ENCODE results near the gene GRID1.
A peak's percentile ranks its signal among the peaks of the same experiment; 100 is the strongest.

GRID1 gene

GRCh38 chr10:86368987-86369386, 2.4 kb upstream of the GRID1 start:
- DNase-seq, result no peak

- no peak for DNase-seq
Observed at GRCh38 chr10:86368046-86368445, 1.5 kb upstream of the GRID1 start.

- no peak for DNase-seq
Observed at GRCh38 chr10:86367152-86367951, 757 bp upstream of the GRID1 start.

GRCh38 chr10:86366902-86367151, 232 bp upstream of the GRID1 start:
- DNase-seq, result no peak

- DNase-seq, result no peak
Observed at GRCh38 chr10:86365346-86366032, 1.1 kb downstream of the GRID1 start.

GRCh38 chr10:86364491-86365345, 1.9 kb downstream of the GRID1 start:
- DNase-seq, result no peak

GRCh38 chr10:86363833-86364490, 2.6 kb downstream of the GRID1 start:
- DNase-seq, result no peak

GRCh38 chr10:86363184-86363832, 3.3 kb downstream of the GRID1 start:
- DNase-seq, result peak; percentile 26

GRCh38 chr10:86362586-86363183, 3.9 kb downstream of the GRID1 start:
- DNase-seq, result no peak

- no peak for DNase-seq
Observed at GRCh38 chr10:86362129-86362527, 4.5 kb downstream of the GRID1 start.

GRCh38 chr10:86361156-86362128, 5.2 kb downstream of the GRID1 start:
- no peak for DNase-seq

- DNase-seq, result no peak
Observed at GRCh38 chr10:86360657-86361056, 5.9 kb downstream of the GRID1 start.

GRCh38 chr10:86359954-86360353, 6.6 kb downstream of the GRID1 start:
- DNase-seq, result no peak

GRCh38 chr10:86359111-86359510, 7.5 kb downstream of the GRID1 start:
- no peak for DNase-seq

GRCh38 chr10:86357676-86358075, 8.9 kb downstream of the GRID1 start:
- DNase-seq, result no peak

GRCh38 chr10:86357041-86357440, 9.6 kb downstream of the GRID1 start:
- no peak for DNase-seq

GRCh38 chr10:86356296-86356695, 10.3 kb downstream of the GRID1 start:
- no peak for DNase-seq

- no peak for DNase-seq
Observed at GRCh38 chr10:86355571-86356038, 11.0 kb downstream of the GRID1 start.

- no peak for DNase-seq
Observed at GRCh38 chr10:86354761-86355540, 11.6 kb downstream of the GRID1 start.
